ENCODE measurements around the gene TRIP13. TPM values are rescaled to one million over a fixed set of nuclear protein-coding genes. Genes with fewer than 3 reads are reported as not detected.
A peak's percentile ranks its signal among the peaks of the same experiment; 100 is the strongest.

TRIP13 gene
- total and polyA plus RNA-seq, 9 of the 15 experiments (the other 6 are each of a cell fraction or from before 2014, with no cell fraction given), result 24.1 to 116 (median 53.2) TPM

DNA sequence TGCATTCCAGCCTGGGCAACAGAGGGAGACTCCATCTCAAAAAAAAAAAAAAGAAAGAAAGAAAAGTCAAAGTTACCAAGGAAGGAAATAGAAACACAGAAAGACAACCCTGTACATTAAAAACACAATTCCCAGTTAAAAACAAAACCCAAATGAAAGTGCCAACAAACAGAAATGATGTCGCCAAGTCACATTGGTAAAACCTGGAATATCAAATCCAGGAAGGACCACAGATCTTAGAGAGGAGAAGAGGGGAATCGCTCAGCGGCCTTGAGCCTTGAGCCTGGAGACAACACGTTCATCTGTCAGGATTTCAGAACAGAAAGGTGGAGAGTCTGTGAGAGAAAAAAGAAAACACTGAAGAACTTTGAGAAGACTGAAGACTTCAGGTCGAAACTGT lies 40.7 kb upstream of the TRIP13 start:
- no peak overlapping the region for H3K4me3 ChIP-seq
- H3K4me1 ChIP-seq (replicated peaks in 1 of 2; ENCODE audit: control insufficient read depth in 2 of 2, insufficient read depth in 2 of 2, low read length in 2 of 2), result peaks cover 0 to 36% of the 10 kb centered on the region in 2 experiments; a peak in 2 of 5 replicates
- DNase-seq (ENCODE audit: extremely low read depth in 1 of 4, low spot score in 3 of 4), result no peak
- POLR2A ChIA-PET, result no interaction called here
- CTCF ChIA-PET (ENCODE audit: low intra/inter-chr PET ratio), result no interaction called here
- no peak for TF ChIP-seq JUND (IDR thresholded peaks at IDR 0.05; ENCODE audit: borderline replicate concordance, low read depth, low read length)
- no peak for TF ChIP-seq JUND (tag; IDR thresholded peaks at IDR 0.05; ENCODE audit: borderline replicate concordance, low read depth, low read length)
- BruUV-seq (replicated peaks), result no TSS peak
- in situ Hi-C loops (cut with MboI) (no loop called here), intact Hi-C loops (cut with micrococcal nuclease) (loop anchor here (10.0 kb wide), 1 partner anchor 177 kb away; no protein-coding TSS in a partner anchor)
- H3K79me2 ChIP-seq (ENCODE audit: control insufficient read depth, insufficient read depth, low read length), result no peaks in the 10 kb centered on the region
- no peak for ATAC-seq
- H4K20me1 ChIP-seq (replicated peaks; ENCODE audit: control insufficient read depth, insufficient read depth, low read length), result peaks cover 18% of the 10 kb centered on the region
- no peak overlapping the region for H2AFZ ChIP-seq (ENCODE audit: low read depth, low read length)
- no peaks in the 10 kb centered on the region for H3K9me3 ChIP-seq (replicated peaks; ENCODE audit: control insufficient read depth, insufficient read depth, low read depth, low read length)
- no peaks in the 10 kb centered on the region for H3K9me1 ChIP-seq (ENCODE audit: control insufficient read depth, insufficient read depth, low read length)
- WGBS (ENCODE audit: insufficient coverage, low coverage, missing lambda C conversion rate), result 5% methylated on average over 5 of the region's 5 CpGs
- H3K36me3 ChIP-seq (ENCODE audit: control insufficient read depth, insufficient read depth, low read length), result no peaks in the 10 kb centered on the region
- H3K4me2 ChIP-seq (ENCODE audit: insufficient read depth, low read length), result no peak overlapping the region
- no peak overlapping the region for H3K27ac ChIP-seq (ENCODE audit: extremely low read depth, low read depth, low read length)
- H3K9ac ChIP-seq (ENCODE audit: insufficient read depth in 1 of 2, low read depth in 2 of 2, low read length in 2 of 2), result no peak overlapping the region
- peak; percentile 29 for FAIRE-seq
- H3K27me3 ChIP-seq (ENCODE audit: control insufficient read depth in 2 of 2, insufficient read depth in 2 of 2, low read length in 2 of 2), result peaks cover 24 to 47% of the 10 kb centered on the region in 2 experiments

DNA sequence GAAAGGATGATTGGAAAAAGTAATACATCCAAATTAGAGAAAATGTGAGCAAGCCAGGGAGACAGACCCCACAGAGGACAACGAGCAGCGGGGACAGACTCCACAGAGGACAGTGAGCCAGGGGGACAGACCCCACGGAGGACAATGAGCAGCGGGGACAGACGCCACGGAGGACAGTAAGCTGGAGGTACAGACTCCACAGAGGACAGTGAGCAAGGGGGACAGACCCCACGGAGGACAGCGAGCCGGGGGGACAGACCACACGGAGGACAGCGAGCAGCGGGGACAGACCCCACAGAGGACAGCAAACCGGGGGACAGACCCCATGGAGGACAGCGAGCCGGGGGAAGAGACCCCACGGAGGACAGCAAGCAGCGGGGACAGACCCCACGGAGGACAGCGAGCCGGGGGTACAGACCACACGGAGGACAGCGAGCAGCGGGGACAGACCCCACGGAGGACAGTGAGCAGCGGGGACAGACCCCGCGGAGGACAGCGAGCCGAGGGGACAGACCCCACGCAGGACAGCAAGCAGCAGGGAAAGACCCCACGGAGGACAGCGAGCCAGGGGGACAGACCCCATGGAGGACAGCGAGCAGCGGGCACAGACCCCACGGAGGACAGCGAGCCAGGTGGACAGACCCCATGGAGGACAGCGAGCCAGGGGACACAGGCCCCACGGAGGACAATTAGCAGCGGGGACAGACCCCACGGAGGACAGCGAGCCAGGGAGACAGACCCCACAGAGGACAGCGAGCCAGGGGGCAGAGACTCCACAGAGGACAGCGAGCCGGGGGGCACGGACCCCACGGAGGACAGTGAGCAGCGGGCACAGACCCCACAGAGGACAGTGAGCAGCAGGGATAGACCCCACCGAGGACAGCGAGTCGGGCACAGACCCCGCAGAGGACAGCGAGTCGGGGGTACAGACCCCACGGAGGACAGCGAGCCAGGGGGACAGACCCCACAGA lies 40.0 kb upstream of the TRIP13 start:
- in situ Hi-C loops (cut with MboI) (no loop called here), intact Hi-C loops (cut with micrococcal nuclease) (loop anchor here (10.0 kb wide), 1 partner anchor 178 kb away; no protein-coding TSS in a partner anchor)
- no peak for DNase-seq (ENCODE audit: extremely low read depth in 1 of 4, low spot score in 3 of 4)
- Histone ChIP-seq H3K4me3 (no peak overlapping the region), H4K20me1 (replicated peaks; ENCODE audit: control insufficient read depth, insufficient read depth, low read length) (peaks cover 18% of the 10 kb centered on the region), H3K9me3 (replicated peaks; ENCODE audit: control insufficient read depth, insufficient read depth, low read depth, low read length) (no peaks in the 10 kb centered on the region), H3K4me1 (replicated peaks in 1 of 2; ENCODE audit: control insufficient read depth in 2 of 2, insufficient read depth in 2 of 2, low read length in 2 of 2) (peaks cover 0 to 37% of the 10 kb centered on the region in 2 experiments; a peak in 2 of 5 replicates), H3K27me3 (ENCODE audit: control insufficient read depth in 2 of 2, insufficient read depth in 2 of 2, low read length in 2 of 2) (peaks cover 24 to 47% of the 10 kb centered on the region in 2 experiments), H3K9me1 (ENCODE audit: control insufficient read depth, insufficient read depth, low read length) (no peaks in the 10 kb centered on the region), H3K79me2 (ENCODE audit: control insufficient read depth, insufficient read depth, low read length) (no peaks in the 10 kb centered on the region), H3K9ac (ENCODE audit: insufficient read depth in 1 of 2, low read depth in 2 of 2, low read length in 2 of 2) (no peak overlapping the region), H3K36me3 (ENCODE audit: control insufficient read depth, insufficient read depth, low read length) (no peaks in the 10 kb centered on the region), H3K27ac (ENCODE audit: extremely low read depth, low read depth, low read length) (no peak overlapping the region), H3K4me2 (ENCODE audit: insufficient read depth, low read length) (no peak overlapping the region), H2AFZ (ENCODE audit: low read depth, low read length) (no peak overlapping the region)
- ATAC-seq, result no peak
- ChIA-PET POLR2A (no interaction called here), CTCF (ENCODE audit: low intra/inter-chr PET ratio) (no interaction called here)
- 54% methylated on average over 43 of the region's 55 CpGs for WGBS (ENCODE audit: insufficient coverage, low coverage, missing lambda C conversion rate)
- BruUV-seq (replicated peaks), result no TSS peak
- no peak for FAIRE-seq
- TF ChIP-seq ZNF707 (CRISPR knock-in tag; conservative IDR thresholded peaks at IDR 0.05) (no peak), ETV5 (CRISPR knock-in tag; IDR thresholded peaks at IDR 0.05; ENCODE audit: low read depth) (no peak), MECOM (CRISPR knock-in tag; IDR thresholded peaks at IDR 0.05) (no peak), POLR2G (IDR thresholded peaks at IDR 0.05; ENCODE audit: low read depth, low read length) (peak; percentile 31; the same call in 1 of the 2 replicates), PHF20 (IDR thresholded peaks at IDR 0.05; ENCODE audit: partially characterized antibody) (no peak), ZBTB17 (CRISPR knock-in tag; IDR thresholded peaks at IDR 0.05) (no peak), SAFB (IDR thresholded peaks at IDR 0.05; ENCODE audit: borderline replicate concordance, low read depth, low read length) (peak; percentile 94), MEF2D (tag; conservative IDR thresholded peaks at IDR 0.05; ENCODE audit: low read depth) (no peak)
- TF ChIP-seq, protein P1, sequence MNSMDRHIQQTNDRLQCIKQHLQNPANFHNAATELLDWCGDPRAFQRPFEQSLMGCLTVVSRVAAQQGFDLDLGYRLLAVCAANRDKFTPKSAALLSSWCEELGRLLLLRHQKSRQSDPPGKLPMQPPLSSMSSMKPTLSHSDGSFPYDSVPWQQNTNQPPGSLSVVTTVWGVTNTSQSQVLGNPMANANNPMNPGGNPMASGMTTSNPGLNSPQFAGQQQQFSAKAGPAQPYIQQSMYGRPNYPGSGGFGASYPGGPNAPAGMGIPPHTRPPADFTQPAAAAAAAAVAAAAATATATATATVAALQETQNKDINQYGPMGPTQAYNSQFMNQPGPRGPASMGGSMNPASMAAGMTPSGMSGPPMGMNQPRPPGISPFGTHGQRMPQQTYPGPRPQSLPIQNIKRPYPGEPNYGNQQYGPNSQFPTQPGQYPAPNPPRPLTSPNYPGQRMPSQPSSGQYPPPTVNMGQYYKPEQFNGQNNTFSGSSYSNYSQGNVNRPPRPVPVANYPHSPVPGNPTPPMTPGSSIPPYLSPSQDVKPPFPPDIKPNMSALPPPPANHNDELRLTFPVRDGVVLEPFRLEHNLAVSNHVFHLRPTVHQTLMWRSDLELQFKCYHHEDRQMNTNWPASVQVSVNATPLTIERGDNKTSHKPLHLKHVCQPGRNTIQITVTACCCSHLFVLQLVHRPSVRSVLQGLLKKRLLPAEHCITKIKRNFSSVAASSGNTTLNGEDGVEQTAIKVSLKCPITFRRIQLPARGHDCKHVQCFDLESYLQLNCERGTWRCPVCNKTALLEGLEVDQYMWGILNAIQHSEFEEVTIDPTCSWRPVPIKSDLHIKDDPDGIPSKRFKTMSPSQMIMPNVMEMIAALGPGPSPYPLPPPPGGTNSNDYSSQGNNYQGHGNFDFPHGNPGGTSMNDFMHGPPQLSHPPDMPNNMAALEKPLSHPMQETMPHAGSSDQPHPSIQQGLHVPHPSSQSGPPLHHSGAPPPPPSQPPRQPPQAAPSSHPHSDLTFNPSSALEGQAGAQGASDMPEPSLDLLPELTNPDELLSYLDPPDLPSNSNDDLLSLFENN (IDR thresholded peaks at IDR 0.05; ENCODE audit: low read depth in 2 of 2, low read length in 2 of 2), result no peak

All from K562 (cell line).